Measurements from ENCODE around the gene OR2T33. TPM values are rescaled to one million over a fixed set of nuclear protein-coding genes. Genes with fewer than 3 reads are reported as not detected.
"Not testable (repeated sequence)": the region's sequence is repeated elsewhere in the genome, so short reads cannot be mapped to it uniquely, and the experiment has no call there.

OR2T33 gene, protein sequence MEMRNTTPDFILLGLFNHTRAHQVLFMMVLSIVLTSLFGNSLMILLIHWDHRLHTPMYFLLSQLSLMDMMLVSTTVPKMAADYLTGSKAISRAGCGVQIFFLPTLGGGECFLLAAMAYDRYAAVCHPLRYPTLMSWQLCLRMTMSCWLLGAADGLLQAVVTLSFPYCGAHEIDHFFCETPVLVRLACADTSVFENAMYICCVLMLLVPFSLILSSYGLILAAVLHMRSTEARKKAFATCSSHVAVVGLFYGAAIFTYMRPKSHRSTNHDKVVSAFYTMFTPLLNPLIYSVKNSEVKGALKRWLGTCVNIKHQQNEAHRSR
- total RNA-seq, result not detected in 2 replicates
- long read RNA-seq, result 0 reads

DNA sequence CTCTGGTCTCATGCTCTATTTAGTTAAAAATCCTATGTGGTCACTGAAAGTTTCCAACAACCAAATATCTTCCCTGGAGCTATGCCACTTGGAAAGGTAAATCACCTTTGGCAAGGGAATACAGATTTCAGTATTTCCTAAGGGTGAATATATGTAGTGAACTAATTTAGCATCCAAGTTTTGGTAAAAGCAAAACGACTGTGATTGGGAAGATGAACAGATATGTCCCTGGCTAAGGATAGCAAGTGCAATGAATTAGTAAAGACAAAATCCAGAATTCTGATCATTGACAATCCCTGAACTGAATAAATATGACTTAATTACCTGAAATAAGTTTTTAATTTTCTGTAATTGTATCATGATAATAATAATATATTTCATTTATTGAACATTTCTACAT is at the start of gene OR2T33:
Gene OR2T33, minus strand, starts transcription at position 101 of the 400 bp plus-strand sequence. CDS start 4,162 bp downstream, outside the sequence.
- peaks cover 40% of the 10 kb centered on the region for H3K9me3 Mint-ChIP-seq (ENCODE audit: unreplicated experiment)

DNA sequence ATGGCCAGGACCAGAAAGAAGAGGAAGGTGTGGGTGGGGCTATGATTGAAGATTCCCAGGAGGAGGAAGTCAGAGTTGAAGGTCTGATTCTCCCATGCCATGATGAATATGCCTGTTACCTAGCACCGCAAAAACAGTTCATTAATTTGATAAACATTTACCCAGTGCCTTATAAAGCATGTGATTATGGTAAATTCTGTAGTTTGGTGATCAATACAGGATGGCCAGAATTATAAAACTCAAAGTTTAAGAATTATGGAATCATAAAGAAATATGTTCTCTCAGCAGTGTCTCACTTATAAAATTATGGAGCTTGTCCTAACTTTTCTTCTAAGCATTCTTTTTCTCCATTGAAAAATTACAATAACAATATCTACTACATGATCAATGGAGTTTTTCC is 46.7 kb upstream of the OR2T33 start, which contains the start of gene OR2M7:
Gene OR2M7, minus strand, starts transcription at position 101 of the 400 bp plus-strand sequence. Its CDS starts 0 bp downstream, at position 101.
- no peak within 1 kb of the TSS for H3K27ac Mint-ChIP-seq (ENCODE audit: unreplicated experiment)
- no peaks in the 10 kb centered on the region for H3K36me3 Mint-ChIP-seq (ENCODE audit: unreplicated experiment)
- H3K4me1 Mint-ChIP-seq (ENCODE audit: unreplicated experiment), result no peaks in the 10 kb centered on the region
- H3K4me3 Mint-ChIP-seq (ENCODE audit: unreplicated experiment), result no peak within 1 kb of the TSS
- TF ChIP-seq, protein P1, sequence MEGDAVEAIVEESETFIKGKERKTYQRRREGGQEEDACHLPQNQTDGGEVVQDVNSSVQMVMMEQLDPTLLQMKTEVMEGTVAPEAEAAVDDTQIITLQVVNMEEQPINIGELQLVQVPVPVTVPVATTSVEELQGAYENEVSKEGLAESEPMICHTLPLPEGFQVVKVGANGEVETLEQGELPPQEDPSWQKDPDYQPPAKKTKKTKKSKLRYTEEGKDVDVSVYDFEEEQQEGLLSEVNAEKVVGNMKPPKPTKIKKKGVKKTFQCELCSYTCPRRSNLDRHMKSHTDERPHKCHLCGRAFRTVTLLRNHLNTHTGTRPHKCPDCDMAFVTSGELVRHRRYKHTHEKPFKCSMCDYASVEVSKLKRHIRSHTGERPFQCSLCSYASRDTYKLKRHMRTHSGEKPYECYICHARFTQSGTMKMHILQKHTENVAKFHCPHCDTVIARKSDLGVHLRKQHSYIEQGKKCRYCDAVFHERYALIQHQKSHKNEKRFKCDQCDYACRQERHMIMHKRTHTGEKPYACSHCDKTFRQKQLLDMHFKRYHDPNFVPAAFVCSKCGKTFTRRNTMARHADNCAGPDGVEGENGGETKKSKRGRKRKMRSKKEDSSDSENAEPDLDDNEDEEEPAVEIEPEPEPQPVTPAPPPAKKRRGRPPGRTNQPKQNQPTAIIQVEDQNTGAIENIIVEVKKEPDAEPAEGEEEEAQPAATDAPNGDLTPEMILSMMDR (IDR thresholded peaks at IDR 0.05), result no peak
- no peaks in the 10 kb centered on the region for H3K27me3 Mint-ChIP-seq (ENCODE audit: unreplicated experiment)
- peaks cover 41% of the 10 kb centered on the region for H3K9me3 Mint-ChIP-seq (ENCODE audit: unreplicated experiment)
- no peak for DNase-seq (ENCODE audit: extremely low spot score, unreplicated experiment)

More for the DNA sequence above, at the start of gene OR2T33:
- no peak within 1 kb of the TSS for H3K27ac Mint-ChIP-seq (ENCODE audit: unreplicated experiment)
- no peaks in the 10 kb centered on the region for H3K36me3 Mint-ChIP-seq (ENCODE audit: unreplicated experiment)
- H3K4me1 Mint-ChIP-seq (ENCODE audit: unreplicated experiment), result no peaks in the 10 kb centered on the region
- TF ChIP-seq, protein P1 (IDR thresholded peaks at IDR 0.05), result no peak
- no peak for DNase-seq (ENCODE audit: extremely low spot score, unreplicated experiment)
- no peak within 1 kb of the TSS for H3K4me3 Mint-ChIP-seq (ENCODE audit: unreplicated experiment)
- H3K27me3 Mint-ChIP-seq (ENCODE audit: unreplicated experiment), result no peaks in the 10 kb centered on the region

DNA sequence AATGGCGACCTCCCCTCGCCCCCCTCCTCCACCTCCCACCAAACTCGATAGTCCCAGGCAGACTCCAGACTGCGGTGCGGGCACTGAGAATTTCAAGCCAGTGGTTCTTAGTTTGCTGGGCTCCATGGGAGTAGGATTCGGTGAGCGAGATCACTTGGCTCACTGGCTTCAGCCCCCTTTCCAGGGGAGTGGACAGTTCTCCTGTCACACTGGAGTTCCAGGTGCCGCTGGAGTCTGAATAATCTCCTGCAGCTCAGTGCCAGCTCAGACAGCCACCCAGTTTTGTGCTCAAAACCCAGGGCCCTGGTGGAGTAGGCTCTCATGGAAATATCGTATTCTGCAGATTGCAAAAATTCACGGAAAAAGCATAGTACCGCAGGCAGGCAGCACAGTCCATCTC is 39.0 kb upstream of the OR2T33 start:
- Mint-ChIP-seq H3K4me1 (ENCODE audit: unreplicated experiment) (no peaks in the 10 kb centered on the region), H3K9me3 (ENCODE audit: unreplicated experiment) (peaks cover 66% of the 10 kb centered on the region)
- TF ChIP-seq, protein P1 (IDR thresholded peaks at IDR 0.05), result no peak

DNA sequence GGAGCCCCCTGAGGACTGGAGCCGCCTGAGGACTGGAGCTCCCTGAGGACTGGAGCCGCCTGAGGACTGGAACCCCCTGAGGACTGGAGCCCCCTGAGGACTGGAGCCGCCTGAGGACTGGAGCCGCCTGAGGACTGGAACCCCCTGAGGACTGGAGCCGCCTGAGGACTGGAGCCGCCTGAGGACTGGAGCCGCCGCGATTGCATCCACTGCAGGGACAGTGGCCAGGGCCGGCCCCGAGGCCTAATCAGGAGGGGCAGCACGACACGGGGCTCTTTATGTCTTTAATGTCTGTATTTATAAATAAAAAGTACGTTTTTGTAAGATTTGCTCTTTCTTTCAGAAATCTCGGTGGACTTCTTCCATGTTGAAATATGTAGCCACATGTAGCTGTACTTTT is 29.0 kb upstream of the OR2T33 start:
- H3K4me1 Mint-ChIP-seq (ENCODE audit: unreplicated experiment); H3K4me3 Mint-ChIP-seq (ENCODE audit: unreplicated experiment); H3K27me3 Mint-ChIP-seq (ENCODE audit: unreplicated experiment); DNase-seq (ENCODE audit: extremely low spot score, unreplicated experiment); H3K36me3 Mint-ChIP-seq (ENCODE audit: unreplicated experiment); H3K27ac Mint-ChIP-seq (ENCODE audit: unreplicated experiment): not testable (repeated sequence)
- H3K9me3 Mint-ChIP-seq (ENCODE audit: unreplicated experiment), result peaks cover 55% of the 10 kb centered on the region

More for the DNA sequence above, 39.0 kb upstream of the OR2T33 start:
- no peaks in the 10 kb centered on the region for H3K36me3 Mint-ChIP-seq (ENCODE audit: unreplicated experiment)
- H3K27me3 Mint-ChIP-seq (ENCODE audit: unreplicated experiment), result no peaks in the 10 kb centered on the region
- no peak overlapping the region for H3K27ac Mint-ChIP-seq (ENCODE audit: unreplicated experiment)
- H3K4me3 Mint-ChIP-seq (ENCODE audit: unreplicated experiment), result no peak overlapping the region
- no peak for DNase-seq (ENCODE audit: extremely low spot score, unreplicated experiment)

DNA sequence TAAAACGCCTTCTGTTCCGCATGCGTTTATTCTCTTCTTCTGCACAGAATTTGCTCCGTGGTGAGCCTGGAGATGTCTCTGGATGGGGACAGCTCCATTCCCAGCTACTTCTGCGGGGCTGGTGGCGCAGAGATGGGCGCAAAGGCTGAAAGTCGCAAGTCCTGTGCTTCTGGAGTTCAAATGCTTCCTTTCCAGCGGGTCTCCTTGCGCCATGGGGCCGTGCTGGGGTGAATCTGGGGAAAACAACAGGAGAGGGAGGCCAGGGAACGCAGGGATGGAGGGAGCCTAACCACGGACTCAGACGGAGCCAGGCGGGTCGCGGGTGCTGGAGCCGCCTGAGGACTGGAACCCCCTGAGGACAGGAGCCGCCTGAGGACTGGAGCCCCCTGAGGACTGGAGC is 28.3 kb upstream of the OR2T33 start:
- TF ChIP-seq, protein P1 (IDR thresholded peaks at IDR 0.05), result no peak
- H3K27ac Mint-ChIP-seq (ENCODE audit: unreplicated experiment), result no peak overlapping the region
- no peaks in the 10 kb centered on the region for H3K27me3 Mint-ChIP-seq (ENCODE audit: unreplicated experiment)
- no peaks in the 10 kb centered on the region for H3K4me1 Mint-ChIP-seq (ENCODE audit: unreplicated experiment)
- peaks cover 2% of the 10 kb centered on the region for H3K36me3 Mint-ChIP-seq (ENCODE audit: unreplicated experiment)
- DNase-seq (ENCODE audit: extremely low spot score, unreplicated experiment), result no peak
- no peak overlapping the region for H3K4me3 Mint-ChIP-seq (ENCODE audit: unreplicated experiment)
- H3K9me3 Mint-ChIP-seq (ENCODE audit: unreplicated experiment), result peaks cover 54% of the 10 kb centered on the region

DNA sequence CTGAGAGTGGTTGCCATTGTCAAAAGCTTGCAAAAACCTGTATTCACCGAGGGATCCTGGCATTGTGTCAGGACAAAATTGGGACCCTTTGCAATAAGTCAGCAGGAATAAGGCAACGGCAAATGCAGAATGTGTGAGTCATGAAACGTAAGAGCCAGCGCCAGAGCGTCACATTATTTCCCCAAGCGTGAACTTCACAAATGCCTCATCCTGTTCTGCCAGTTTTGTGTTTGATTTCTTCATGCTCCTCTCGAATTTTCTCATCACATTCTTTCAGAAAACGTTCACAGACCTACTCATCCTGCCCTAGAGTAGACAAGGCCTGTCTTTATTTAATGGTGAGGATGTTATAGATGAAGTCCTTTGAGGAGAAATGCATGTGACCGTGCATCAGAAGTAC is 27.9 kb upstream of the OR2T33 start:
- H3K27me3 Mint-ChIP-seq (ENCODE audit: unreplicated experiment); H3K36me3 Mint-ChIP-seq (ENCODE audit: unreplicated experiment); DNase-seq (ENCODE audit: extremely low spot score, unreplicated experiment); H3K4me1 Mint-ChIP-seq (ENCODE audit: unreplicated experiment); H3K4me3 Mint-ChIP-seq (ENCODE audit: unreplicated experiment); H3K27ac Mint-ChIP-seq (ENCODE audit: unreplicated experiment): not testable (repeated sequence)
- H3K9me3 Mint-ChIP-seq (ENCODE audit: unreplicated experiment), result peaks cover 52% of the 10 kb centered on the region
